Keratinocyte (primary cell): ENCODE results near the gene TK2. TPM values are rescaled to one million over a fixed set of nuclear protein-coding genes. Genes with fewer than 3 reads are reported as not detected.

Experiments
- DNase-seq: peaks from one replicate; pipeline ENCODE4 v3.0.0-alpha.2; 2011; ENCODE audit warnings: low read depth, missing footprints, low spot score
- FAIRE-seq: peaks from 2 replicates; lab custom pipeline; 2011; peaks lifted over from hg19 to GRCh38; lab: Jason Lieb, UNC
- H2AFZ ChIP-seq: 2 replicates; pipeline ENCODE4 v1.6.0; 2012; ENCODE audit warnings: low read length, control low read depth, inconsistent platforms; ENCODE audit not compliant: control insufficient read depth
- H3K27ac ChIP-seq: 2 replicates; pipeline ENCODE4 v1.5.1; 2011; ENCODE audit warnings: low read length; ENCODE audit not compliant: control insufficient read depth, insufficient read depth
- H3K27me3 ChIP-seq: 3 replicates; pipeline ENCODE4 v1.6.0; 2011; ENCODE audit warnings: low read length; ENCODE audit not compliant: control insufficient read depth, insufficient read depth; ENCODE audit errors: extremely low read depth
- H3K36me3 ChIP-seq, 2 experiments: 2 replicates in 1 of 2; 3 replicates in 1 of 2; pipeline ENCODE4 v1.5.1; 2011; ENCODE audit warnings: low read length in 2 of 2, mild to moderate bottlenecking in 1 of 2; ENCODE audit not compliant: control insufficient read depth in 2 of 2, insufficient read depth in 2 of 2; ENCODE audit errors: extremely low read depth in 1 of 2
- H3K4me1 ChIP-seq: 3 replicates; pipeline ENCODE4 v1.5.1; 2011; ENCODE audit warnings: low read length; ENCODE audit not compliant: control insufficient read depth, insufficient read depth; ENCODE audit errors: extremely low read depth
- H3K4me2 ChIP-seq: 3 replicates; pipeline ENCODE4 v1.6.0; 2011; ENCODE audit warnings: low read depth, low read length; ENCODE audit not compliant: control insufficient read depth, insufficient read depth; ENCODE audit errors: extremely low read depth
- H3K4me3 ChIP-seq, 3 experiments: fragments of 200-600 bp in 1 of 3; sonication (generic) in 1 of 3; 2 replicates in 2 of 3; 3 replicates in 1 of 3; pipeline ENCODE4 v1.5.1; 2011 to 2016; ENCODE audit warnings: low read length in 3 of 3, mild to moderate bottlenecking in 3 of 3, control low read depth in 2 of 3, inconsistent platforms in 1 of 3, low read depth in 1 of 3, mixed read lengths in 1 of 3, mixed run types in 1 of 3, moderate library complexity in 1 of 3; ENCODE audit not compliant: control insufficient read depth in 2 of 3, insufficient read depth in 2 of 3; ENCODE audit errors: extremely low read depth in 1 of 3
- H3K79me2 ChIP-seq: 2 replicates; pipeline ENCODE4 v1.6.0; 2012; ENCODE audit warnings: low read length; ENCODE audit not compliant: control insufficient read depth, insufficient read depth
- H3K9ac ChIP-seq: 3 replicates; pipeline ENCODE4 v1.6.0; 2011; ENCODE audit warnings: low read length; ENCODE audit not compliant: control insufficient read depth, insufficient read depth; ENCODE audit errors: extremely low read depth
- H3K9me1 ChIP-seq: 3 replicates; pipeline ENCODE4 v1.6.0; 2011; ENCODE audit warnings: low read length; ENCODE audit not compliant: control insufficient read depth, insufficient read depth; ENCODE audit errors: extremely low read depth
- H3K9me3 ChIP-seq: 2 replicates; pipeline ENCODE4 v1.5.1; 2012; ENCODE audit warnings: low read depth, low read length; ENCODE audit not compliant: control insufficient read depth
- H4K20me1 ChIP-seq: 3 replicates; pipeline ENCODE4 v1.6.0; 2011; ENCODE audit warnings: low read length; ENCODE audit not compliant: control insufficient read depth, insufficient read depth; ENCODE audit errors: extremely low read depth
- CTCF ChIP-seq, 3 experiments: IDR thresholded peaks in 1 of 3; conservative IDR thresholded peaks in 1 of 3; optimal IDR thresholded peaks in 1 of 3; 2 replicates in 2 of 3; 3 replicates in 1 of 3; pipeline versions ENCODE3 to v1.5.1; 2011; ENCODE audit warnings: low read length in 3 of 3, mild to moderate bottlenecking in 3 of 3, moderate library complexity in 2 of 3, control low read depth in 1 of 3, inconsistent platforms in 1 of 3; ENCODE audit not compliant: insufficient read depth in 2 of 3; ENCODE audit errors: extremely low read depth in 1 of 3
- EZH2 ChIP-seq: IDR thresholded peaks from one replicate; pipeline ENCODE4 v1.6.1; 2012; ENCODE audit warnings: inconsistent platforms, mild to moderate bottlenecking, low read length, moderate library complexity
- dilution Hi-C: fragments of 300-500 bp; cut with MboI; formaldehyde crosslinking; loops from one replicate; pipeline ENCODE4 v1.7.0; 2020; ENCODE audit warnings: low sequenced_read_pairs; ENCODE audit not compliant: extremely low pct_ligation_motif_present
- polyA plus RNA-seq, 5 experiments: library from polyadenylated mRNA; depleted of rRNA in 3 of 5; stranded (reverse) in 3 of 5; stranded (forward) in 1 of 5; unstranded in 1 of 5; fragments of >200 nt; gene quantifications; 1 replicate in 1 of 5; 2 replicates in 3 of 5; 3 replicates in 1 of 5; pipeline versions ENCODE4 v1.2.1 to v1.2.3, GENCODE V29; 2011 to 2012; ENCODE audit warnings: missing spikeins in 2 of 5, low read depth in 1 of 5, low replicate concordance in 1 of 5

Gene TK2
- polyA plus RNA-seq, 1 donor (not counting 4 experiments of a cell fraction or from before 2014, with no cell fraction given): 19.7 TPM

- Histone ChIP-seq H3K9me3 (no peaks in the 10 kb centered on the region), H3K27ac (no peak overlapping the region), H3K4me2 (no peak overlapping the region), H3K79me2 (no peaks in the 10 kb centered on the region), H3K9ac (no peak overlapping the region), H2AFZ (no peak overlapping the region), H4K20me1 (no peaks in the 10 kb centered on the region), H3K27me3 (no peaks in the 10 kb centered on the region), H3K4me3 (no peak overlapping the region), H3K4me1 (peaks cover 11% of the 10 kb centered on the region), H3K9me1 (no peaks in the 10 kb centered on the region), H3K36me3 (no peaks in the 10 kb centered on the region)
- TF ChIP-seq CTCF (optimal IDR thresholded peaks at IDR 0.05 in 1 of 3, IDR thresholded peaks at IDR 0.05 in 1 of 3, conservative IDR thresholded peaks at IDR 0.05 in 1 of 3; ENCODE audit: extremely low read depth in 1 of 3, insufficient read depth in 2 of 3, low read length in 3 of 3): no peak
- TF ChIP-seq EZH2: no peak
- FAIRE-seq (no peak), DNase-seq (no peak)
- dilution Hi-C loops: no loop called here
Measured at GRCh38 chr16:66503612-66504011, 46.3 kb downstream of the TK2 start.

GRCh38 chr16:66503030-66503429 is 46.9 kb downstream of the TK2 start:
- Histone ChIP-seq H3K27ac (no peak overlapping the region), H3K4me2 (no peak overlapping the region), H2AFZ (no peak overlapping the region), H4K20me1 (no peaks in the 10 kb centered on the region), H3K27me3 (no peaks in the 10 kb centered on the region), H3K4me1 (peaks cover 7% of the 10 kb centered on the region), H3K9me3 (no peaks in the 10 kb centered on the region), H3K36me3 (no peaks in the 10 kb centered on the region), H3K79me2 (no peaks in the 10 kb centered on the region), H3K9me1 (no peaks in the 10 kb centered on the region), H3K9ac (no peak overlapping the region), H3K4me3 (no peak overlapping the region)
- dilution Hi-C loops: no loop called here
- FAIRE-seq (no peak), DNase-seq (no peak)
- TF ChIP-seq EZH2: no peak
- TF ChIP-seq CTCF (optimal IDR thresholded peaks at IDR 0.05 in 1 of 3, IDR thresholded peaks at IDR 0.05 in 1 of 3, conservative IDR thresholded peaks at IDR 0.05 in 1 of 3; ENCODE audit: extremely low read depth in 1 of 3, insufficient read depth in 2 of 3, low read length in 3 of 3): no peak
